IPS-15b (cell line): ENCODE data around the gene SHKBP1.

Source experiments
- H3K27me3 ChIP-seq: one replicate; pipeline ENCODE4 v1.6.1; 2013; ENCODE audit warnings: low read length; ENCODE audit not compliant: control insufficient read depth, insufficient read depth
- H3K36me3 ChIP-seq: one replicate; pipeline ENCODE4 v1.6.1; 2013; ENCODE audit warnings: low read length; ENCODE audit not compliant: control insufficient read depth, insufficient read depth
- H3K4me1 ChIP-seq: one replicate; pipeline ENCODE4 v1.6.1; 2013; ENCODE audit warnings: mild to moderate bottlenecking, low read length; ENCODE audit not compliant: control insufficient read depth, insufficient read depth
- H3K4me3 ChIP-seq: one replicate; pipeline ENCODE4 v1.5.1; 2013; ENCODE audit warnings: low read depth, low read length
- H3K9ac ChIP-seq: one replicate; pipeline ENCODE4 v1.6.1; 2013; ENCODE audit warnings: low read depth, mild to moderate bottlenecking, low read length
- H3K9me3 ChIP-seq: one replicate; pipeline ENCODE4 v1.6.1; 2013; ENCODE audit warnings: mild to moderate bottlenecking, low read length; ENCODE audit not compliant: control insufficient read depth, insufficient read depth

SHKBP1 gene

GRCh38 chr19:40576585-40577451 is at the start of gene SHKBP1:
SHKBP1 (plus strand) TSS chr19:40576873; CDS start chr19:40576900, 27 bp downstream.
- peaks cover 3% of the 10 kb centered on the region for H3K4me1 ChIP-seq
- H3K4me3 ChIP-seq, result peak within 1 kb of the TSS; percentile 94
- H3K27me3 ChIP-seq, result no peaks in the 10 kb centered on the region
- no peaks in the 10 kb centered on the region for H3K9me3 ChIP-seq
- peak within 1 kb of the TSS; percentile 70 for H3K9ac ChIP-seq
- H3K36me3 ChIP-seq, result peaks cover 11% of the 10 kb centered on the region

GRCh38 chr19:40528078-40528477 is 48.6 kb upstream of the SHKBP1 start:
- H3K27me3 ChIP-seq, result peaks cover 25% of the 10 kb centered on the region
- H3K9ac ChIP-seq, result no peak overlapping the region
- no peaks in the 10 kb centered on the region for H3K36me3 ChIP-seq
- no peaks in the 10 kb centered on the region for H3K9me3 ChIP-seq
- H3K4me3 ChIP-seq, result no peak overlapping the region
- H3K4me1 ChIP-seq, result no peaks in the 10 kb centered on the region

- Histone ChIP-seq H3K9ac (no peak overlapping the region), H3K36me3 (no peaks in the 10 kb centered on the region), H3K4me1 (no peaks in the 10 kb centered on the region), H3K27me3 (peaks cover 25% of the 10 kb centered on the region), H3K9me3 (no peaks in the 10 kb centered on the region), H3K4me3 (peak overlapping the region; percentile 50)
Observed at GRCh38 chr19:40528533-40529092, 48.1 kb upstream of the SHKBP1 start.

GRCh38 chr19:40529093-40529954 is 47.3 kb upstream of the SHKBP1 start:
- Histone ChIP-seq H3K27me3 (peaks cover 25% of the 10 kb centered on the region), H3K4me1 (no peaks in the 10 kb centered on the region), H3K36me3 (no peaks in the 10 kb centered on the region), H3K9me3 (no peaks in the 10 kb centered on the region), H3K4me3 (peak overlapping the region; percentile 63), H3K9ac (no peak overlapping the region)

- Histone ChIP-seq H3K36me3 (no peaks in the 10 kb centered on the region), H3K27me3 (peaks cover 20% of the 10 kb centered on the region), H3K9me3 (no peaks in the 10 kb centered on the region), H3K4me3 (peak overlapping the region; percentile 63), H3K9ac (no peak overlapping the region), H3K4me1 (no peaks in the 10 kb centered on the region)
Observed at GRCh38 chr19:40530091-40530901, 46.4 kb upstream of the SHKBP1 start.

GRCh38 chr19:40533508-40533907 is 43.2 kb upstream of the SHKBP1 start:
- Histone ChIP-seq H3K9me3 (no peaks in the 10 kb centered on the region), H3K4me1 (no peaks in the 10 kb centered on the region), H3K36me3 (no peaks in the 10 kb centered on the region), H3K27me3 (peaks cover 16% of the 10 kb centered on the region), H3K4me3 (no peak overlapping the region), H3K9ac (no peak overlapping the region)

- H3K4me1 ChIP-seq, result no peaks in the 10 kb centered on the region
- H3K27me3 ChIP-seq, result peaks cover 14% of the 10 kb centered on the region
- no peaks in the 10 kb centered on the region for H3K9me3 ChIP-seq
- no peaks in the 10 kb centered on the region for H3K36me3 ChIP-seq
- no peak overlapping the region for H3K4me3 ChIP-seq
- H3K9ac ChIP-seq, result no peak overlapping the region
Observed at GRCh38 chr19:40534148-40534547, 42.5 kb upstream of the SHKBP1 start.

GRCh38 chr19:40539070-40539469 is 37.6 kb upstream of the SHKBP1 start:
- H3K36me3 ChIP-seq, result no peaks in the 10 kb centered on the region
- H3K4me3 ChIP-seq, result no peak overlapping the region
- no peak overlapping the region for H3K9ac ChIP-seq
- no peaks in the 10 kb centered on the region for H3K9me3 ChIP-seq
- H3K27me3 ChIP-seq, result no peaks in the 10 kb centered on the region
- no peaks in the 10 kb centered on the region for H3K4me1 ChIP-seq

- no peaks in the 10 kb centered on the region for H3K27me3 ChIP-seq
- H3K9ac ChIP-seq, result no peak overlapping the region
- no peaks in the 10 kb centered on the region for H3K36me3 ChIP-seq
- no peaks in the 10 kb centered on the region for H3K9me3 ChIP-seq
- H3K4me3 ChIP-seq, result no peak overlapping the region
- no peaks in the 10 kb centered on the region for H3K4me1 ChIP-seq
Observed at GRCh38 chr19:40542202-40542859, 34.3 kb upstream of the SHKBP1 start.

- Histone ChIP-seq H3K36me3 (no peaks in the 10 kb centered on the region), H3K9me3 (no peaks in the 10 kb centered on the region), H3K27me3 (peaks cover 6% of the 10 kb centered on the region), H3K4me1 (no peaks in the 10 kb centered on the region), H3K9ac (no peak overlapping the region), H3K4me3 (no peak overlapping the region)
Observed at GRCh38 chr19:40543029-40543597, 33.6 kb upstream of the SHKBP1 start.
